NCI-H1105 treated with DMSO at 0.1 percent for 48 hours (cell line): Measurements from ENCODE around the gene ZBTB7C.

ENCODE experiments used
- DNase-seq: peaks from one replicate; lab custom pipeline; 2025; lab: John Stamatoyannopoulos, UW

ZBTB7C gene

DNA sequence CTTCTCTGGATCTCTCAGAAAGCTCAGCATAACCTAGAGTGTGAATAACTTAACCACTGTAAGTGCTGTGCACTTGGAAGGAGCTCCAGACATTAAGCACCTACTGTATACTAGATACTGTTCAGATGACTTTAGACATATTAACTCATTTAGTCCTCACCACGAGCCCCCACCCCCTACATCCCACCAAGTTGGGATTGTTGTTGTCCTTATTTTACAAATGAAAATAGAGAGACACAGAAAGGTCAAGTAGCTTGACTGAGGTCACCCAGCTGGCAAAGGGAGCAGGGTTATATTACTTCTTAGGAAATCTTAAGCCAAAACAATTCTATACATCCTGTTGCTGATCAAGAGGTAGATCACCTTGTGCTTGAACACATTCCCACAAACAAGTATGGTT is 244.5 kb downstream of the ZBTB7C start:
- DNase-seq = no peak

DNA sequence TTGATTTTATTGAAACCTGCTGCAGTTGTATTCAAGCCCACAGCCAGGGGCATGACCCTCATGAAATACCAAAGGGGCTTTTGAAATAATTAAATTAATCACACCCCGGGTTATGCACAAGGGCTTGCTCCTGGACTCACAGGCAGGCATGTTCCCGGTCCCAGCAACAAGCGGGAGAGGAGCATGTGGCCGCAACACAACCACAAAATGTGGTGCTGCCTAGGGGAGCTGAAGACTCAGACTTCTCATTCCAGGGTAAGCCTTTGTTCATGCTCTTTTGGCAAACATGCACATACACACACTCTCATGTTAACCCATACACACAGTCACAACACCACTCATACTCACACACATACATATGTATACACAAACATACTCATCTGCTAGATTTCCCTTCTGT is 245.1 kb downstream of the ZBTB7C start:
- no peak for DNase-seq

DNA sequence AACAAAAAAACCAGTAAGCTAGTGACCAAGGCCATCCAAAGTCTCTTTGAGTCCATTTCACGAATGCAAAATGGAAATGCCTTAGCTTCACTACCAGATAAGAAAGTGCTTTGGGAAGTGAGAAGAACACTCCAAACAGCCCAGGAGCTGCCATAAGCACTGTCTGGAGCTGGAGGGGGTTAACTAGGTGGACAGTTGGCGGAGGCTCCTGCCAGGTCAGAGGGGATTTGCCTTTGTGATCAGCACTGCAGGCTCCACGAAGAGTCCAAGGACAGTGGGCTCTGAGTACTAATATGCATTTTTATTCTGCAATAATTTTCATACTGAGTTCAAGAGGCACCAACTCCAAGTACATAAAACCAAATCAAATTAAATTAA is 245.5 kb downstream of the ZBTB7C start:
- DNase-seq = no peak

DNA sequence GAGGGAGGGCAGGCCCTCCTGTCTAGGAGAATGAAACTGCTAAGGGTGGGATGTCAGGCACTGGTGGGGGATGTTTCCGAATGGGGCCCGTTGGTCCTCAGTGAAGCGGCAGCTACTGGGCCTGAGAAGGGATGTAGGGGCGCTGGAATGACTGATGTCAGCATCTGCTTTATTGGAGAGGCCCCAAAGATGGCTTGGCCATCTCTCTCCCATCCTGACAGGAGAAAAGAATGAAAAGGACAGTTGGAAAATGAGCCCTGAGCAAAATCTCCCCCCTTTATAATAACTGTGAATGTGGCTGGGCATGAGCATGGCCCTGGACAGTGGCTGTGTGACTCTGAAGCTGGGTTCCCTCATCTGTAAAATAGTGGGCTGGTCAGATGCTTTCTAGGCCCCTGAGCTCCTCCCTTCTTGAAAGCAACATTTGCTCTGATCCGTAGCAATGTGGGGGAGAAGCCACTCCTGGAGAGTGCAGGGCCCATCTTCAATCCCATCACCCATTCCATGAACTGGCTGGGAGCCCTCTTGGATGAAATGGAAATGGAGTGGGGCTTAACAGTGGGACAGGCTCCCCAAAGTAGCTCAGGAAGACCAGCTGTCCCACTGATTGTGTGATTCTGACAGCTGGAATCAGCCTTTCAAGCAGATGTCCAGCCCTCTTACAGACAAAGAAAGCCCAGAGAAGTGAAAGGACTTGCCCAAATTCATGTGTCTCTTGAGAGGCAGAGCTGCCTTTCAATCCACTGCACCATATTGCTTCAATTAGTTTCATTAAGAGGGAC is 246.0 kb downstream of the ZBTB7C start:
- DNase-seq = no peak

DNA sequence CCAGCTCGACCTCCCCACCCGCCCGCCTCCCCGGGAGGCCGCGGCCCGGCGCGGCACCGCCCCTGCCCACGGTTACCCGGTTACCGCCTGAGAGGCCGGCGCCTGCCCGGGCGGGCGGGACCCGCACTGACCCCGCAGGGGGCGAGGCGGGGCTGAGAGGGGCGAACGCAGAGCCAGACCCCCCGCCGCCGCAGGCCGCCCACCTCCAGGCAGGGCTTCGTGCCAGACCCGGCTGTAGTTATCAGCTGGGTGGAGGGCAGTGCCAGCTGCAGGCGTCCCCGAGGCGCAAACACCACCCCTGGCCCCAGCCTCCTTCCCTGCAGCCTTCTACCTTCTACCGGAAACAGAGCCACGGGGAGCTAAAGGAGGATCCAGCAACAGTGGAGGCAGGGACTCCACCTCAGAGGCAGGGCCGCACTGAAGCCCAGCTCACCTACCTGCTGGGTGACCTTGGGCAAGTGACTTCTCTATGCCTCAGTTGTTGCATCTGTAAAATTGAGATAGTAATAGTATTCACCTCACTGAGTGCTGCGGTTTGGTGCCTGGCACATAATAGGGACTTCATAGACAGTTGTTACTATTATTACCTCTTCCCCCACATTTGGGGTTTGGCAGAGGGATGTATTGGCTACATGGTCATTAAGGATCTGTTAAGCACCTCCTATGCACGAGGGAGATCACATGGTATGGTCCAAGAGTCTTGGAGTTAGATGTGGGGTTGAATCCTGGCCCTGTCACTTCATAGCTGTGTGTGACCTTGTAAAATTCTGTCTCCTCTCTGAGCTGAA is 247.1 kb downstream of the ZBTB7C start:
- peak; percentile 93 for DNase-seq

DNA sequence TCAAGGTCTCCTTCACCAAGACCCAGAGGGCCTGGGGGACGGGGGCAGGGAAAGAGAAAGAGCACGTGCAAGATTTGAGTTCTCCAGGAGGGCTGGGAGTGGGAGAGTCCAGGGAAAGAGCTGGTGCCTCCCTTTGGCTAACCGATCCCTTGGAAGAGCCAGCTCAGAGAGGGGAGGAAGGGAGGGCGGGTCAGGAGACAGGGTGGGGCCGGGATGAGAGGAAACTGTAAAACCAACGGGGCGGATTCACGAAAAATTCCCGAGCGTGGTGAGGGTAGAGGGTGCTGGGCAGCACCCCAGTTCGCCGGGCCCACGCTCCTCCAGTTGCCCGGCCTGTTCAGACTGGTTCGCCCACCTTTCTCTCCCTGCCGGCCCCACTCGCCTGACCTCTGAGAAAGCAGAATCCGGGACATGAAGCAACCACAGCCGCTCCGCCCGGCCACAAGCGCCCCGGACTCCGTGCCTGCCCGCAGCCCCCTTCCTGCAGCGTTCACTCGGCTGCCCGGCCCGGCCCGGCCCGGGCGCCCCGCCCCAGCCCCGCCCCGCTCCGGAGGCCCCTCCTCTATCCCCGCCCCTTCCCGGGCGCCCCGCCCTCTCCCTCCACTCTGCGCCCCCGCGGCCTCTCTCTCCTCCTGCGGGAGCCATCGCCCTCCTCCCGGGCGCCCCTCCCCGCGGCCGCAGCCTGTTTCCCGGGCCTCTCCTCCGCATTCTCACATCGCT is 247.8 kb downstream of the ZBTB7C start:
- peak; percentile 12 for DNase-seq

DNA sequence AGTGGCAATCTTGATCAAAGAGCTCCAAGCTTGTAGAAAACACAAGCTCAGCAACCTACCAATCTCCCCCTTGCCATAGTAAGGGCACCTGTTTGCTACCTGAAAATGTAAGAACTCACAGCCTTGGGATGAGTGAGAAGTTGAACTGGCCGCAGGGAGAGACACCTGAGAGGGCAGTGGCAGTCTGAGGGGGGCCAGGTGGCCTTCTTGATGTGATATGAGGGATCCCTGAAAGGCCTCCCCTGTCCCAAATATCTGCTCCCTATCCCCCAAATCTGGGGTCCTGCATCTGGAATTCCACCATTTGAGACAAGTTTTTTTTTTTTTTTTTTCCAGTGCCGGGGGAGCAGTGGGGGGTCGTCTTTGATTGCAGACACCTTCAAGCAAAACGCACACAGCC is 248.6 kb downstream of the ZBTB7C start:
- no peak for DNase-seq

DNA sequence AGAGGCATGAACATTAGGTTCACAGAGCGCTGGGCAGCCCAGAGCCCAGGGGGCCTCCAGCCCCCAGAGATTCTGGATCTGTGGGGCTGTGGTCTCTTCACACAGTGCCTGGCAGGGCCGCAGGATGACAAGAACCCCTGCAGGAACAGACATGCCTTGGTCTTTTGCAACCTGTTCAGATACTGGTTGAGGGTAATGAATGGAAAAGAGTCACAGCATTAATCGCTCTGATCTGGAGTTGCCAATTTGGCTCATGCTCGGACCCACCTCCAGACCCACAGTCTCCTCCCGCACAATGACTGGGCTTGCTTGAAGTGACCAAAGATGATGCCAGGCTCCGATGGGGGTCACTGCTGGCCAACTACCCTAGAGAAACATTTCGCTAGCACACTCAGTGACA is 249.4 kb downstream of the ZBTB7C start:
- DNase-seq = no peak

DNA sequence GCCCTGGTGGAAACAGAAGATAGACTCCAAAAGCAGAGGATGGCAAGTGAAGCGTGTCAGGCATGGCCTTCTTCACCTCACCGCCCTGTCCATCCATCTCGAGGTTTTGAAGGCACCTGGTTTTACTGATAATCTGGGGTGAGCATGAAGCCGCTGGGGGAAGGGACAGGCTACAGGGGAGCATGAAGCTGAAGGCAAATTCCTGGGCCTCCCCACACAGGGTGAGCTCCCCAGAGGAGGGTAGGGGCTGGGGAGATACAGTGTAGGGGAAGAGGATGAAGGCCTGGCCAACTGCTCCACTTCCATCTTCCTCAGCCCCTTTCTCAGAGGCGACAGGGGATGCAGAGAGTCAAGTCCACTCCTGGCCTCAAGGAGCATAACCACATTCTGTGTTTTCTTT is 250.5 kb downstream of the ZBTB7C start:
- DNase-seq = no peak

DNA sequence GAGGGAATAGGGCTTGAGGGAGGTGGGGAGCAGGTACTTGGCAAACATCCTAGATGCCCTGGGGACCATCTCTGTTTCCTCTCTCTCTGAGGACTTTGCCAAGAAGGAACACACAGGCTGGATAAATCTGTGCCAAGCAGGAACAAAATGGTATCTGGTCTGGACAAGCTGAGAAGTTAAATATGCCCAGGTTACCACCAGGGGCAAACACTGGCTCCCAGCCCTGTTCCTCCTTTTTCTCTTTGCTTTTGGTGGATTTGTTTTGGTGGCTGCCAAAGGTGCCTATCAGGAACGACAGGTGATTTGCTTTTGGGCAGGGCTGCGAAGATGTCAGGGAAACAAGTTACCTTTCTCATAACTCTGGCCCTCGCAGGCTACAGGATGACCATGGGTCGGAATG is 251.2 kb downstream of the ZBTB7C start:
- DNase-seq = no peak

DNA sequence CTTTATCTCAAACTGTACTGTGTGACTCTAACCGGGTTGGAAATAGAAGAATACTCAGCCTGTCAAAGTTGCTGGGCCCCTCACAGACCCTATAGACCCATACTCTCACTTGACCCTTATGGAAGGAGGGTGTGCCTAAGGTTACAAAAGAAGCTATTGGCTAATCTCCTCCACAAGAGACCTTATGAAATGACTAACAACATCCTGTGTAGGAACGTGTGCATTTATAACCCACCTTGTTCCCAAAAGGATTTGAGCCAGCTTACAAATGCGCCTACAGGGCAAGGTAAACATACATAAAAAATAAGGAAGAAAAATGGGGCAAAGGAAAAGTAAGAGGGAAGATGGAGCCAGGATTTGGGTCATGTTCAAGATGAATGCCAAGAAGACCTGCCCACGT is 253.3 kb downstream of the ZBTB7C start:
- no peak for DNase-seq

DNA sequence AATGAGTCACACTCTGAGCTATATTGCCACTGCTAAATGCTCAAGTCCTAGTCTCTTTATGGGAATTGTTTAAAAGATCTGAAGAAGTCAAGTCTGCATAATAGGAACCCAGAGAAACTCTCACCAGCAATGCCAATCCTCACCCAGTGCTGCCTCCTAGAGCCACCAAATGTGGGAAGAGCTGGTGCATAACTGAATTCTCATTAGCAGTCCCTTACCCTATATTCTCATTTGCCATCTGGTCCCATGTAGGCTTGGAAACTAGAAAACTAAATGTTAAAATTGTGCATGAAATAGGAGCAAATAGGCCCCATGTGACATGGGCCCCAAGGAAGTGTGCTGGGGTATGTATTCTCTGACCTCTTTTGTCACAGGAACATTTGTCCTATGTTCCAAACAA is 254.4 kb downstream of the ZBTB7C start:
- DNase-seq = no peak

DNA sequence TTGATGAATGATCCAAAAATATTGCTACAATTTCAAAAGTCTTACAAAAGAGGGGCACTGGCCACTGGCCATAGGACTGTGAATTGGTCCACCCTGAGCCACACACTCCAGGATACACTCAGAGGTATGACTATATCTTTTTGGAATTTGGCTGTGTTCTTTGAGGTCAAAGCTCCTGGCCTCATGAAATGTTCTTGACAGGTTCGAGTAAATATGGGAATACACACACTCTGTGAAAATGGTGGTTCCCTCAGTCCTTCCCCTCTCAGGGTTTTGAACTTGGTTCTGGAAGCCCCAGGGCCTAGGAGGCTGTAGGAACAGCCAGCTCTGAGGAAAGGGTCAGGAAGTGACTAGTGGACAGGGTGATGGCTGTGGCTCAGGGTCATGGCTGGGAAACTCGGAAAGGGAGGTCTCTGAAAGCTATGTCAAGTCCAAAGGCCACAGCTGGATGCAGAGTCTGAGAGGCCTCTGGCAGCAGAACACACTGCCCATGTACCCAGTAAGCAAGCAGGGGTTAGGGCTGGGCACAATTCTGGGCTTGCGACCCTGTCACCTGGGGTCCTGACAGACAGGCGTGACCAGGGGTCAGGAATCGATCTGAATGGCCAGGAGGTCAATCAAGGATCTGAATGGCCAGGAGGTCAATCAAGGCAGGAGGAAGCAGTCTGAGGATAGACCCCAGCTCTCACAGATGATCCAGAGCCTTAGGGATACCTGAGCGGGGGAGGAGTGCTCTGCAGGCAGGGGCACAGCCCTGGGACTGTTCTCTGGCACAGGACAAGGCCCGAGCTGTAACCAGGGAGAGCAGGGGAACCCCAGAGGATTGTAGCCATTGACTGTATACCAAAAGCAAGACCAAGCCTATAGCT is 255.3 kb downstream of the ZBTB7C start:
- no peak for DNase-seq

DNA sequence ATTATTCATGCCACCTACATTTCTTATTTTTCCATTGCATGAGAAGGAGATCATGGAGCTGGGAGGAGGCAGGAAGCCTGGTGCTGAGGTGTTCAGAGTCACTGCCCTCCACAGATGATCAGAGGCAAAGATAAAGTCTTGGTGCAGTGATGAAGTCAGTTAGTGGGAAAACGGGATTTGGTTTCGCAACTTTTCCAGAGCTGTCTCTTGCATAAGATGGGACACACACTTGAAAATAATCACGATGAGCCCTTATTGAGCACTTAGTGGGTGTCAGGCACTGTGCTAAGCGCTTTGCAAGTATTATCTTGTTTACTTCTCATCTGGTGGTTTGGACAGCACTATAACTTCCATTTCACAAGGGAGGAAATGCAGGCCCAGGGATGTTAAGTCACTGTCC is 256.6 kb downstream of the ZBTB7C start:
- DNase-seq = no peak

DNA sequence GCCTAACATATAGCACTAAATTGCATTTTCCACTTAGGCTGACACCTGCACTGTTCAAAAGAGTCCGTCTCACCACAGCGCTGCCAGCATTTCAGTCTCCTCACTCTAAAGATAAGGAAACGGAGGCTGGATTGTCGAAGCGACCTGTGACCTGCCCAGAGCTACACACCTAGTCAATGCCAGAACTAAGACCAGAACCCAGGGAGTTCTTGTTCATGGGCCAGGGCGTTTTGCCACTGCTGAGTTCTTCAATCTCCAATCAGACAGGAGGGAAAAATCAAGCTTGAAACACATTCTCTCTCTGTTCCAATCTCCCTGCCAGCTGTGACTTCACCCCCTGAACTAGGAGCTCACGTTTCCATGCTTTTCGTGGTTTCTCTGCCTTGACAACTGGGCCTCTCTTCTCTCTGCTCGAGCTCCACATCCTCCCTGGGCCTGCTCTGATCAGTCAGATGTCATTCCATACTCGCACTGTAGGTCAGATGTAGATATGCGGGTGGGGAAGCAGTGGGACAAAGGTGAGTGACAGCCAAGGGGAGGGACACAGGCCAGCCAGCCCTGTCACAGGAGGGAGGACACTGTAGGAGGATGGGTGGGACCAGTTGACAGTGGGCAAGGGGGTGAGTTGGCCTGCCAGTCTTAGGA is 257.6 kb downstream of the ZBTB7C start:
- no peak for DNase-seq

DNA sequence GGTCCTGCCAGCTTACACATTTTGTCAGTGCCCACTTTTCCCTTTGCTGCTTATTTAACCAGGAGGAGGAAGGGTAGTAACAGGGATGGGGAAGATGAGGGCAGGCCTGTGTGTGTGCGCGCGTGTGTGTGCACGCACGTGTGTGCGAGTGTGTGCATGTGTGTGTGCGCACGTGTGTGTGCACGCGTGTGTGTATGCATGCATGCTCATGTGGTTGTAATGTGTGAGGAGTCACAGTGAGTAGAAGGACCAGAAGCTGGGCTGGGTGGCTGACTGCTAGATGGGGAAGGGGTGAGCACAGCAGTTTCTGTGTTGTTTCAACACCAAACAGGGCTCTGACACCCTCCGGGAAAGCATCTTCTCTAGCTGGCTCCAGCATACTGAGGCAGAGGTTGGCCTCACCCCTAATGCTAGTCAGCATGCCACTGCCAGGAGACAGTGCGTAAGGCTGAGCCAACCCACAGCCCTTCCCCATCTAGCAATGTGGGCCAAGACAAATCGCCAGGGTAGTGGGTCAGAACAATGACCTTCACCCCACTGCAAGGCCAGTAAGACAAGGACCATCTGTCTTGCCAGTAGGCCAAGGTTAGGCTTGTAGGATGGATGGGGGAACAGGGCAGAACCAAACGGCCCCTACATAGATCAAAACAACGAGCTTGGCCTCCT is 260.0 kb downstream of the ZBTB7C start:
- no peak for DNase-seq

DNA sequence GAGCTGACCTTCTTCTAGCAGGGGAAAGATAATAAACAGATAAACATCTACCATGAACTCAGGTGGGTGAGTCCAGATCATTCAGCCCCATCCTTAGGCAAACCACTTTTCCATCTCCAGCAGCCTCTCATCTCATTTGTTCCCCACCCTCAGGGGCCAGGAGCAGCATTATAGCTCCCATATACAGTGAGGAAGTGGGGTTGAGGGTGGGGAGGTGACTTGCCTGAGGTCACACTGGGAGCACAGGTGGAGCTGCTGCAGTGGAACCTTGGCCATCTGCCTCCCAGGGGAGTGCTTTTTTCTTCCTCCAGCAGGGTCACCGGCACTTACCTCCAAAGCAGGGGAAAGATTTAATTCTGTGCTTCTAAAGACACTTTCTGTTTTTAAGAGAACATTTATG is 266.2 kb downstream of the ZBTB7C start:
- no peak for DNase-seq

DNA sequence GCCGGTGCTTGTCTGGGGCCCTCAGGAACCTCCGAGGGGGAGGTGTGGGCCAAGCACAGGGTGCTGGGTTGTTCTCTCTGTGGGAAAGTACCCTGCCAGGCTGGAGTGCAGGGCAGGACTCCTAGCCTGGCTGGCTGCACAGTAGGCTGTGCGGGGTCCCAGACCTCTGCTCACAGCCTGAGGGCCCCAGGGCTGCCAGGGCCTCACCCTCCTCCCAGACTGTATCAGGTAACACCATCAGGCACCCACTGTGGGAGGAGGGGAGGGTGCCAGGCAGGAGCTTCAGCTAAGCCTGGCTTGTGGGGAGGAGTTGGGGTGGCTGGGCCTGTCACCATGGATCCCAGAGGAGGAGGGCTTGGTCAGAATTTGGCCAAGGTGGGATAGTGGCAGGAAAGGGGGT is 266.8 kb downstream of the ZBTB7C start:
- no peak for DNase-seq

DNA sequence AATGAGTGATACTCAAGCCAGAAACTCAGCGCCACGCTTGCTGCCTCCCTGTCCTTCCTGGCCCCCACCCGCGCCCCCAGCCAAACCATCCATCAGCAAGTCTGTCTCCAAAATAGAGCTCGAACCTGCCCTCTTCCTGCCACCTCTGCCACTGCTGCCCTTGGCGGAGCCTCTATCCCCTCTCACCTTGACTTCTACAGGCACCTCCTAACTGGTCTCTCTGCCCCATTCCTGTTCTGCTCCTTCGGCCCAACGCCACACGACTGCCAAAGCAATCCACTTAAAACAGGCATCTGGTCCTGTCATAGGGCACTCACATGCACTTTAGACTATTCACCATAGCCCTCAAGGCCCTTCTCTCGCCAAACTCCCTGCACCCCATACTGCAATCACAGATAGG is 268.5 kb downstream of the ZBTB7C start:
- no peak for DNase-seq

DNA sequence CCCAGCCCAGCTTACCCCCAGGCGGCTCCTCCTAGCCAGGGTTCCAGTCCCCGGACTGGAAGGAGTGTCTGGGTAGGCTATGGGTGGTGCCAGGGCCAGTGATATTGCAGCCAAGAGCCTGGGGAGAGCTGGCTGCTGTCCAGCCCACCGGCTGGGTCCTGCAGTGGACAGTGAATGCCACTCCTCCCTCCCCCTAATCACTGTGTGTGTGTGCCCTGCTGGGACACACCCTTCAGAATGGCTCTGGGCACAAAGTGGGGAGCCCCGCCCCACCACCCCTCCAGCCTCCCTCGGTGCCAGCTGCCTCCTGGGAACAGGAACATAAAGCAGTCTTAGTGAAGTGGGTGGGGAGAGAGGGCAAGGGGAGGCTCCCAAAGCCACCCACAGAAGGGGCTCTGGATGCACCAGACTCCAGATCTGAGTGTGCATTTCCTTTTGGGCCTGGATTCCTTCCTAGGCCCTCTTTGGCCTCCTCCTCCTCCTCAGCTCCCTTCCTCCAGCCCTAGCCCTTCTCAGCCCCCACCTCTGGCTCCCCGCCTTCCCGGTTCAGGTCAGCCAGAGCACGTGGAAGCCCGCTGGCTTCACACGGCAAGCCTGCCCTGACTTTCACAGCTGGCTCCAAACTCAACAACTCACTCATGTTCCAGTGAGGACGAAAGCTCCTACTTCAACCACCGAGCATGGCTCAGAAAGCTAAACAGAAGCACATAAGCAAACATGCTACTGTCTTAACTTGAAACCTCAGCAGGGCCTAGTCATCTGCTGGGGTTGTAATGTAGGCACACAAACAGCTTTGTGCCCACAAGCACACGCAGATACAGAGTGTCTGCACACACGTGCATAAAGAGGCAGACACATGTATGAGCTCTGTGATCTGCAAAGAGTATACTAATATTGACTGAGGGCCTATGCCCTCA is 269.5 kb downstream of the ZBTB7C start:
- peak; percentile 92 for DNase-seq
